HG02798 (cell line): Measurements from ENCODE around the gene TLNRD1.
A peak's percentile ranks its signal among the peaks of the same experiment; 100 is the strongest.

Source experiments
- ATAC-seq: cut with Tn5 transposase; IDR thresholded peaks from one replicate; pipeline ENCODE4 v1.9.1; 2021; ENCODE audit warnings: mild to moderate bottlenecking; ENCODE audit not compliant: unreplicated experiment, poor library complexity

The TLNRD1 gene

DNA sequence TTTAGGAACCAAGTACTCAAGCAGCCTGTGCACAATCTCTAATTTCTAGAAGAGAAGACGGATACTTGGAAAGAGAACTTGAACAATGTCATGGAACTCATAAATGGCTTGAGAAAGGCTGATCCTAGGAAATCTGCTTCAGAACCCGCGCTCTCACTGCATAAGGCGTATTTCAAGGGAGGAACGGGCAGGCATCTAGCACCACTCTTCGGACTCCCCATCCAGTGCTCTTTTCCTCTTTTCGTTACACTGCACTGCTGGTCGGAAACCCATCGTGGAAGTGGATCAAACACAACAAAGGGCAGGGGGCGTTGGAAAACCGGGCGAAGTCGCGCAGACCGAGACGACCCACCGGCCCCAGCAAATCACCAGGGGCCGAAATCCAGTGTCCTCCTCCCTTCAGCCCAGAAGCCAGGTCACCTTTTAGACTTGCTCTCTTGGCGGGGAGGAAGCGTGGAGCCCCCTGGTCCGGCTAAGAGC is 539 bp upstream of the TLNRD1 start:
- no peak for ATAC-seq

- peak; percentile 33 for ATAC-seq
Measured at GRCh38 chr15:81001152-81002008, 657 bp downstream of the TLNRD1 start.

- no peak for ATAC-seq
Measured at GRCh38 chr15:81002009-81002330, 1.2 kb downstream of the TLNRD1 start.

- no peak for ATAC-seq
Measured at GRCh38 chr15:81002331-81003096, 1.8 kb downstream of the TLNRD1 start.

GRCh38 chr15:81003097-81003350 is 2.3 kb downstream of the TLNRD1 start:
- ATAC-seq: no peak

GRCh38 chr15:81006124-81006523 is 5.4 kb downstream of the TLNRD1 start:
- no peak for ATAC-seq

- ATAC-seq: no peak
Measured at GRCh38 chr15:81007428-81008064, 6.8 kb downstream of the TLNRD1 start.

DNA sequence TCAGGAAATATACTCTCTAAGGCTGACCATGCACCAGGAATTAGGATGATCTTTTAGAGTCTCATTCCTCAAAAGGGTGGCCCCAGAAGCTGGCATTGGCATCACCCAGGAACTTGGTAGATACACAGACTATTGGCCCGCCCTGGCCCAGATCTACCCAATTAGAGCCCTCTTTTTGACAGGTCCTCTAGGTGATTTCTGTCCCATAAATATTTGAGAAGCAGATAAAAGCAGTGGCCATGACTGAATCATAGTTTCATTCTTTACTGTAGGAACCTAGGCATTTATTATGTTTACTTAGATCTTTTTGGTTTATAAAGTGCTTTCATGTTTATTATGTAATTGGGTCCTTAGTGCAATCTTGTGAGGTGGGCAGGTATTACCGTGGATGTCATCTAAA is 7.6 kb downstream of the TLNRD1 start:
- no peak for ATAC-seq

GRCh38 chr15:81010086-81010485 is 9.4 kb downstream of the TLNRD1 start:
- no peak for ATAC-seq

DNA sequence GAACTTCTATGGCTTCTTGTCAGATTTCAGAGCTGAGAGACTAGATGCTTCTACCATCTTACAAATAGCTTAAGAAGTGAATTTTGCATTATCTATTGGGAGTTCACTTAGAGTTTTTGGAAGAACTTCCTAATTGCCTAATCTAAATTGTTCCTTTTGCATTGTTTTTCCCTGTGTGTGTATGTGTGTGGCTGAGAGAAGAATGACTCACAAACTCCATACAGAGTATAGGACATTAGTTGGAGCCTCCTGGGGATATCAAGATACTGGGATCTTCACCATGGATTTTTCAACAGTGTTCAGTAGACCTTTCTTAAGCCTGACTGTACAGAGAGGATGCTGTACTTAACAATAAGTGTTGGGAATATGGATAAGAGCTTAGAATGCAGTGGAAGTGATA is 10.9 kb downstream of the TLNRD1 start:
- ATAC-seq: no peak

- ATAC-seq: no peak
Measured at GRCh38 chr15:81012588-81012987, 11.9 kb downstream of the TLNRD1 start.

DNA sequence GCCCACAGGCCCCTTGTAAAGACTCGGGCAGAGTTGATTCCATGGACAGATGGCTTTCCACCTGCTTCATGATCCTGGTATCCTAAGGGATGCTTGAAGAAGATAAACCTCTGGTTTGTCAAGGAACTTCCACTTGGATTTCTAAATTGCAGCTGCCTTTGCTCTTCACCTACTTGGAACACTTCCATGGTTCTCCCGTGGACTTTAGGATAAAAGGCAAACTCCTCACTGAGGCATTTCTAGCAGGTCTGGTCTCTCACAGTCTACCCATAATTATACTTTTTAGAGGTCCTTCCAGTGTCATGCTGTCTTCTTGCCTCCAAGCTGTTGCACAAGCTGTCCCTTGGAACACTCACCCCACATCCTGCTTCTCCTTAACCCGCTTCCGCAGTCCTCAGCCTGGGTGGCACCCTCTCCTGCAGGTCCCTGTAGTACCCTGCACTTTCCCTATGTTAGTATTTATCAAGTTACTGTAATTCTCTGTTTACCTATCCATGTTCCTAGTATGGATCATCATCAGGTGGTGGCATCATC is 12.7 kb downstream of the TLNRD1 start:
- ATAC-seq: no peak

DNA sequence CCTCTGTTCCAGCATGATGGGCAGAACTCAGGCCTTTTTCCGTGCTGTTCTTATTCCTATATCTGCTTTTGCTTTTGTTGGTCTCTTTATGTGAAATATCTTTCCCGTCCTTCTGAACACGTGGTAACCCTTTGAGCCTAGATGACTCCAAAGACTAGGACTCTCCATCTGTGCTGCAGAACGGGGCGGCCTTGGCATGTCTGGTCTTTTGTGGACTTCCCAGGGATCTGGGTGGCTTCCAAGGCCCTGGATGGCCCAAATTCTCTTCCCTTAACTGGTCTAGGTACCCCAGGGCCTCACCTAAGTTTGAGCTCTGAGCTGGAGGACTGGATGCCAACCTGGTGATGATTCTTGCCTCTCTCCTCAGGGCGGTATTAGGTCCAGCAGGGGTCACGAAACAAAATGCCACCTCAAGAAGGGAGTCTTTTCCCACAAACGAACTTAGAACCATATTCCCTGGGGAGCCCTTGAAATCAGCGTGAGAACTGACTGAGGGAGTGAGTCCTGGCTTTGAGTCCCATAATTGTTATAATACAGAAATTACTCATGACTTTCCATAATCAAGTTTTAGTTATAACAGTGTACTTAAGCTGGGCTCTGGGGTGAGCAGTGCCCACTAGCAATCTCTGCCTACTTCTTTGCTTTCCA is 13.8 kb downstream of the TLNRD1 start:
- ATAC-seq: no peak

DNA sequence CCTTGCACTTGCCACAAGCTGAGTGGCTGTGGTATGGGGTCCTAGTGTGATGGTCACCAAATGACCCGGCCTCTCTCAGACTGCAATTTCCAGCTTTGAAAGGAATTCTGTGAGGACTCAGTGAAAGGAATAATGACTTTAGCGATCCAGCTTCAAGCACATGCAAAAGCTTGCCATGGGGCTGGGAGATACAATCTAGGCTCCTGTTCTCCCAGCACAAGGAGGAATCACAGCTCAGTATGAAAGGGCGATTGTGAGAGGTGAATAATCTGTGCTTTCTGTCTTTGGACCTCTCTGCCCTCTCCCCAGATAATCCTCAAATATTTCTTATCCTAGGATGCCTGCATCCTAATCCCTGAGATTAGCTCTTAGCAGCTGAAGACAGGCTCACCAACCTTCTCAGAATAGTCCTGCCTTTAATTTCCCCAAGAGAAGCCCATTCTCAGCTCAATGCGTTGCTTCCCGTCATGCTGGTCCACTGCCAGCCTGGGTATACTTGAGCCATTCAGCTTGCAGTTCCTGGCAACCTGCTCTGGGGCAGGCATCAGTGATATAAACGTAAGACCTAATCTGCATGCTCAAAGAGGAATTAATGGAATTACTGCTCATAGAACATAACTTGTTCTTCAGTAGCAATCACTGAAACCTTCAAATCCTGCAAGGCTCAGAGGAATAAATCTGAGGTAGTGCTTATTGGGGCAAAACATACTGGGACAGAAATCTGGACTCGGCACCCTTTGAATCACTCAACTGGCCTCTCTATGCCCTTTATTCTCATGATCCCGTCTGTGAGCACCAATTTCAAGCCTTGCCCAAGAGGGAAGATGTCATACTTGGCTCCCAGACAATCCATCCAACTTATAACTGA is 15.1 kb downstream of the TLNRD1 start:
- ATAC-seq: no peak

DNA sequence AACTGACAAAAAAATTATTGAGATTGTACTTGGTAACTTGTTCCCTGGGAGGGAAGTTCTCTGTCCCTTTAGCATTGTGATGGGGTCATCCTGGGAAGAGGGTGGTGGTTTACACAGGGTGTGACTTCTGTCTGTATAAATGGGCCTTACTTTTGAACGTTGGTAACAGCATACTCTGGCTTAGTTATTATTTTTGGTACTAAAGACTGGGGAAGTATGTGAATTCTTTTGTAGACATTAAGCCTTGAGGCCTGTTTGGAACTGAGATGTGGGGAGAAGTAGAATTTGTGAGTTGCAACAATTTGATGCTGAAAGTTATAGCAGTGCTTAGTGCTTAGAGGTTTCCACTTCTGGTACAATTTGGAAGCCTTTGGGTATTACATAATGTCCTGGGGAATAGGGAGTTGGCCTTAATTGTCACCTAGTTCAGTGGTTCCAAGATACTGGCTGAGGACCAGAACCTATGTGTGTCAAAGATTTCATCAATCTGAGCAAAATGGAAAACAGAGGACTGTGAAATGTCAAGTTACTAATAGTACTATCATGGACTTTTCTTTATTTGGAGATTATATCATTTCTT is 15.9 kb downstream of the TLNRD1 start:
- no peak for ATAC-seq

- ATAC-seq: no peak
Measured at GRCh38 chr15:81018197-81018596, 17.5 kb downstream of the TLNRD1 start.

DNA sequence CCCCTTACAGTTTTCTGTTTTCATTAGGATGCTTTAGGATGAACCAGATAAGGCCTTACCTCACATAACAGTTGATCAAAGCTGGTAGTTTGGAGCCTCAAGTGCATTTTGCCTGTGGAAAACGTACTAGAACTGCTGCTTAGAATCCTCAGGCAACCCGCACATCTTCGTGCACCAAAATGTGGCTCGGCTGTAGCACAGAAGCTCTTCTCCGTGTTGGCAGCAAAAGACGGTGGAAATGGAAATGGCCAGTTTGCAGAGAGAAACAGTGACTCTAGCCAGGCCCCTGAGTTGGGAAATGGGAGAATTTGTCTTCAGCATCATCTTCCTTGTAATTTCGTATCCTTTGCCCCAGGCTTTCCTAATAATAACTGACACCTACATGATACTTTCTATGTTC is 20.6 kb downstream of the TLNRD1 start:
- no peak for ATAC-seq

- ATAC-seq: peak; percentile 88
Measured at GRCh38 chr15:81023483-81024264, 23.0 kb downstream of the TLNRD1 start.
